ELR (cell line): ENCODE results near the gene GLT8D1.
"Not testable (repeated sequence)": the region's sequence is repeated elsewhere in the genome, so short reads cannot be mapped to it uniquely, and the experiment has no call there.

Experiments
- DNase-seq: peaks from one replicate; pipeline ENCODE4 v3.0.0-alpha.2; 2015; ENCODE audit warnings: low read depth

Gene GLT8D1

GRCh38 chr3:52705688-52706686 lies at the start of gene GLT8D1, which contains the start of gene SPCS1:
GLT8D1 (minus strand) TSS chr3:52705791; CDS start chr3:52700460, 5,331 bp downstream.
SPCS1 (plus strand) TSS chr3:52706106; CDS start chr3:52706247, 141 bp downstream.
- peak; percentile 86 for DNase-seq

- no peak for DNase-seq
Observed at GRCh38 chr3:52754373-52754772, 48.8 kb upstream of the GLT8D1 start.

- no peak for DNase-seq
Observed at GRCh38 chr3:52752045-52752660, 46.6 kb upstream of the GLT8D1 start.

GRCh38 chr3:52743721-52744120 lies 38.1 kb upstream of the GLT8D1 start:
- DNase-seq, result no peak

- DNase-seq, result no peak
Observed at GRCh38 chr3:52743152-52743551, 37.6 kb upstream of the GLT8D1 start.

GRCh38 chr3:52742418-52743041 lies 36.9 kb upstream of the GLT8D1 start:
- peak; percentile 42 for DNase-seq

GRCh38 chr3:52739730-52740129 lies 34.1 kb upstream of the GLT8D1 start:
- DNase-seq, result no peak

- DNase-seq, result no peak
Observed at GRCh38 chr3:52733256-52733891, 27.8 kb upstream of the GLT8D1 start.

- DNase-seq, result no peak
Observed at GRCh38 chr3:52731590-52731989, 26.0 kb upstream of the GLT8D1 start.

GRCh38 chr3:52730681-52731080 lies 25.1 kb upstream of the GLT8D1 start:
- no peak for DNase-seq

GRCh38 chr3:52728753-52729152 lies 23.2 kb upstream of the GLT8D1 start:
- DNase-seq, result not testable (repeated sequence)

- DNase-seq, result no peak
Observed at GRCh38 chr3:52724511-52724910, 18.9 kb upstream of the GLT8D1 start.

- DNase-seq, result no peak
Observed at GRCh38 chr3:52723935-52724334, 18.3 kb upstream of the GLT8D1 start.

GRCh38 chr3:52722491-52722890 lies 16.9 kb upstream of the GLT8D1 start:
- peak; percentile 6 for DNase-seq

- no peak for DNase-seq
Observed at GRCh38 chr3:52721730-52722008, 16.1 kb upstream of the GLT8D1 start.

- no peak for DNase-seq
Observed at GRCh38 chr3:52721002-52721729, 15.6 kb upstream of the GLT8D1 start.

GRCh38 chr3:52719618-52720017 lies 14.0 kb upstream of the GLT8D1 start:
- no peak for DNase-seq

- DNase-seq, result no peak
Observed at GRCh38 chr3:52715714-52716305, 10.2 kb upstream of the GLT8D1 start.

GRCh38 chr3:52714335-52715302 lies 9.0 kb upstream of the GLT8D1 start:
- no peak for DNase-seq
